HT1080 (cell line): ENCODE results near the gene NUTM2G. TPM values are rescaled to one million over a fixed set of nuclear protein-coding genes. Genes with fewer than 3 reads are reported as not detected.
"Not testable (repeated sequence)": the region's sequence is repeated elsewhere in the genome, so short reads cannot be mapped to it uniquely, and the experiment has no call there.

ENCODE experiments used
- DNase-seq: peaks from one replicate; pipeline ENCODE4 v3.0.0-alpha.2; 2015; ENCODE audit warnings: low read depth
- polyA plus RNA-seq, 2 experiments: library from polyadenylated mRNA; depleted of rRNA; stranded (reverse); fragments of >200 nt; gene quantifications; 2 replicates each; pipeline ENCODE4 v1.2.3, GENCODE V29; 2015
- total RNA-seq: library from RNA; depleted of rRNA; stranded (reverse); fragments of >200 nt; shearing (Covaris generic); gene quantifications from 2 replicates; pipeline ENCODE4 v1.2.3, GENCODE V29; 2014; rRNA removed

Gene NUTM2G, protein sequence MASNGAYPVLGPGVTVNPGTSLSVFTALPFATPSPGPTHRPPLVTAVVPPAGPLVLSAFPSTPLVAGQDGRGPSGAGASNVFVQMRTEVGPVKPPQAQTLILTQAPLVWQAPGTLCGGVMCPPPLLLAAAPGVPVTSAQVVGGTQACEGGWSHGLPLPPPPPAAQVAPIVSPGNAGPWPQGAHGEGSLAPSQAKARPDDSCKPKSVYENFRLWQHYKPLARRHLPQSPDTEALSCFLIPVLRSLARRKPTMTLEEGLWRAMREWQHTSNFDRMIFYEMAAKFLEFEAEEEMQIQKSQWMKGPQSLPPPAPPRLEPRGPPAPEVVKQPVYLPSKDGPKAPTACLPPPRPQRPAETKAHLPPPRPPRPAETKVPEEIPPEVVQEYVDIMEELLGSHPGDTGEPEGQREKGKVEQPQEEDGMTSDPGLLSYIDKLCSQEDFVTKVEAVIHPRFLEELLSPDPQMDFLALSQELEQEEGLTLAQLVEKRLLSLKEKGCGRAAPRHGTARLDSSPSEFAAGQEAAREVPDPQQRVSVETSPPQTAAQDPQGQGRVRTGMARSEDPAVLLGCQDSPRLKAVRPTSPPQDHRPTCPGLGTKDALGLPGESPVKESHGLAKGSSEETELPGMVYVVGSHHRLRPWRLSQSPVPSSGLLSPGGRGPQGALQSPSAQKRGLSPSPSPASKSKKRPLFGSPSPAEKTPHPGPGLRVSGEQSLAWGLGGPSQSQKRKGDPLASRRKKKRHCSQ
- total RNA-seq, result not detected in 2 replicates
- polyA plus RNA-seq (2015; cell fraction: cytosol; rRNA removed), result not detected in 2 replicates
- polyA plus RNA-seq (2015; cell fraction: nucleus; rRNA removed), result not detected in 2 replicates

DNA sequence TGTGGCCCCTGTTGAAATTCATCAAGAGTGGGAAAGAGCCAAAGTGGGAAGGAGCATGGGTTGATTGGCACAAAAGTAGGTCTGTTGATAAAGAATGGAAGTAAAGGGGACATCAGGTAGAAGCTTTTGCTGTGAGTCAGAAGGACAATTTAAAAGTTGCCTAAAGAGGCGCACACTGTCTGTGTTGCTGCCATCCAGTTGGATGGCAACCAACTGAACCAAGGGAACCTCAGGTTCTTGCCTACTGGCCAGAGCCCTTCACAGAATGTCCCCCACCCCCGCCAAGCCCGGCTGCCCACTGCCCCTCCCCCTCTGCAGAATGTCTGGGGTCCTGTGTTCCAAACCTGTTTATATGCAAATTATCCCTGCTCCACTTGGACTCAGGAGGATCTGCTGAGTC, at the start of gene NUTM2G:
NUTM2G (plus strand) TSS at position 301 of the 400 bp plus-strand sequence. CDS start 182 bp downstream, outside the sequence.
- not testable (repeated sequence) for DNase-seq

DNA sequence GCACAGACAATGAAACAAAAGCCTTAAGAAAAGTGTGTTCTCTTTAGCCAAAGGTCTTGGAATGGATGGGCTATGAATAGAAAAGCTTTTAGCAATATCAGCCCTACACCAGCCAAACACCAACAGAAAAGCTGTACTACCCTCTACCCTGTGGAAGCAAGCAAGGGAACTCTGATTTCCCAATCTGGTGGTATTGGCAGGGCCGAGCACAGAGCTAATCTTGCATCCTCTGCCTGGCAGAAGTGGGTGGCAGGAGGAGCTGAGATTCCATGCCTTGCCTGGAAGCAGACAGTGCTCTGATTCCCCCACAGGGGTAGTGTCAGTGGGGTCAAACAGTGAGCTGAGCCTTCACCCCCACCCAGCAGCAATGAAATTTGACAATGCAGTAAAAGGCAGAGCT, 44.7 kb upstream of the NUTM2G start:
- no peak for DNase-seq

DNA sequence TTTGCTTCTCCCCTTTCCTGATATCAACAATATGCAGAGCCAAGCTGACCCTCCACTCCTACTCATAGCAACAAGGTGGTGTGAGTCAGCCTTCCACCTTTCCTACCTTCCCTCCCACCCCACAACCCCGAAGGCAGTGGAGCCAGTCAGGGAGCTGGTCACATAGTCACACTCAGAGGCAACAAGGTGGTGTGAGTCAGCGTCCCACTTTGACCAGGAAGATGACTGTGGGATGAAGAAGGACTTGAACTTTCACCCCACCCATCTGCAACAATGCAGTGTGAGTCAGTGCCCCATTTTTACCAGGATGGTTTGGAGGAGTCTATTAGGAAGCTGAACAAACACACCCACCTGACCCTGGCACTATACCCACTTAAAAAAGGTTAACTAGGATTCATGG, 44.2 kb upstream of the NUTM2G start:
- DNase-seq, result peak; percentile 93

DNA sequence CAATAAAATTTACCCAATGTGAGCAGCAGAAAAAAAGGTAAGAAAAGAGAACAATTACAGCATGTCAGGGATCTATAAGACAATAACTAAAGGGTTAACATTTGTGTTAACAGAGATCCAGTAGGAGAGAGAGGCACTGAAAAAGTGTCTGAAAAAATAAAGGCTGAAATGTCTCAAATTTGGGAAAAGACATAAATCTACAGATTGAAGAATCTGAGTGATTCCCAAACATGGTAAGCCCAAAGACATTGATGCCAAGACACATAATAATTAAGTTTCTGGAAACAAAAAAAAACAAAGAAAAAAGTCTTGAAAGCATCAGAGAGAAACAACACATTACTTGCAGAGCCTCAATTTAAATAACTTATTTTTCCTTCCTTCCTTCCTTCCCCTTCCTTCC, 43.2 kb upstream of the NUTM2G start:
- DNase-seq, result no peak

DNA sequence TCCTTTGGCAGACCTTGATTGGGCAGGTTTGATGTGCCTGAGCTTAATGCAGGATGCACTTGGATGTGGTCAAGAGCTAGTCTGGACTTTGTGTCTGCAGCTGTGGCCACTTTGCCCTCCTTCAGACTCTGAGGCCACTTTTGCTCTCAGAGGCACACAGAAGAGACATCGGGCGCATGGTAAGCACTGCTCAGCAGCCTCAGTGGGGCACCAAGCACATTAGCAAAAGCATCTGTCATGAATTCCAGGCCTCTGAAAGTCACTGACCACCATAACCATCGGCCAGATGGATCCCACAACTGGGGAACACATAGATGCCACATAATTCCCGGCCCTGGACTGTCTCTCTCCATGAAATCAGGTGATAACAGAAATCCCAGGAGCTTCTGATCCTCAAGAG, 40.1 kb upstream of the NUTM2G start:
- no peak for DNase-seq

DNA sequence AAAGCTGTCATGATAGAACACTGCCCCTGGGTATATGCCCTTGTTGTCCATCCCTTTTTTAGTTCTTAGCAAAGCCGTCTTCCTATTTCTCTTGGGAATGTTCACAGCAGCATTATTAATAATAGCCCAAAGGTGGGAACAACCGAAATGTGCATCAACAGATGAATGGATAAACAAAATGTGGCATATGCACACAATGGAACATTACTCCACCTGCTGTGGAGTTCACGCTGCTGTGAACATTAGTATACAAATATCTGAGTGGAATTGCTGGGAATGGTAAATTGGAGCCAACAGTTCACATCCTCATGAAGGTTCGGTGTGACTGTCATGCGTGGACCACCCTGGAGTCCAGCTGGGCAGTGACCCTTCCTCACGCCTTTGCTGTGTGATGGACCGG, 36.5 kb upstream of the NUTM2G start:
- no peak for DNase-seq

DNA sequence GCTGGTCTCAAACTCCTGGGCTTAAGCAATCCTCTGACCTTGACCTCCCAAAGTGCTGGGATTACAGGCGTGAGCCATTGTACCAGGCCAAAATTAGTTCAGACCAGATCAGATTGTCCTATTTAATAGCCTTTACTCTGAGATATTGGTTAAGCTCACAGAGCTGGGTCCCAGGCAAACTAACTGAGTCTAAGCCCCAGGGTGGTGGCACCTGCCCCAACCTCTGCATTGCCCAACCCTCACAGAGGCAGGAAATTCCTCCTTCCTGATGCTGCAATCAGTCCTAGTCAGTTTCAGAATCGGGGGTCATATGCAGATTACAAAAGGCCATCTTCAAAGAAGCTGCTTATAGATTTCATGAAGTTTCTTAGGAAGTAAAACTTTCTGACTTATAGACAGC, 28.6 kb upstream of the NUTM2G start:
- not testable (repeated sequence) for DNase-seq

DNA sequence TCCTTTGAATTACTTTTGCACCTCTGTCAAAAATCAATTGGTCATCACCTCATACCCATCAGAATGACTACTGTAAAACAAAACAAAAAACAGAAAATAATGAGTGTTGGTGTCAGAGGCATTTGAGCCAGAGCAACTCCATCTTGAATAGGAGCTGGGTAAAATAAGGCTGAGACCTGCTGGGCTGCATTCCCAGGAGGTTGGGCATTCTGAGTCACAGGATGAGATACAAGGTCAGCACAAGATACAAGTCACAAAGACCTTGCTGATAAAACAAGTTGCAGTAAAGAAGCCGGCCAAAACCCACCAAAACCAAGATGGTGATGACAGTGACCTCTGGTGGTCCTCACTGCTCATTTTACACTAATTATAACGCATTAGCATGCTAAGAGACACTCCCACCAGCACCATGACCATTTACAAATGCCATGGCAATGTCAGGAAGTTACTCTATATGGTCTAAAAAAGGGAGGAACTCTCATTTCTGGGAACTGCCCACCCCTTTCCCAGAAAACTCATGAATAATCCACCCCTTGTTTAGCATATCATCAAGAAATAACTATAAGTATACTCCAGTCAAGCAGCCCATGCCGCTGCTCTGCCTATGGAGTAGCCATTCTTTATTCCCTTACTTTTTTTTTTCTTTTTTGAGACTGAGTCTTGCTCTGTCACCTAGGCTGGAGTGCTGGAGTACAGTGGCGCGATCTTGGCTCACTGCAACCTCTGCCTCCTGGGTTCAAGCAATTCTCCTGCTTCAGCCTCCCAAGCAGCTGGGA, 23.5 kb upstream of the NUTM2G start:
- not testable (repeated sequence) for DNase-seq

DNA sequence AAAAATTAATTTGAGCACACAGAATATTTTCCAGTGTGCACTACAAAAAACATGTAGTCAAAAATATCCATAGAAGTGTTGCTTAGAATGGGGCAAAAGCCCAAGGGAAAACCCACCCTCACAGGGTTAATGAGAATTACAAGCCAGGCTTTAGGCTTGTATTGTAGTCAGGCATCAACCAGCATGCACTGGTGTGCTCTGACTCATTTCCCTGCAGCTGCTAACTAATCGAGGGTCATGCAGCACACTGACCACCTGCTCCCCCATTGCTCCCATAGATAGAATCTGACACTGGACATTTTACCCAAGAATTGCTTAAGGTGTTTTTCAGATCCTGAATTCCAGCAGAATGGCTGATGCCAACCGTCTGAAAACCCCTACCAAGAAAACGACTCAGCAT, 20.2 kb upstream of the NUTM2G start:
- not testable (repeated sequence) for DNase-seq

DNA sequence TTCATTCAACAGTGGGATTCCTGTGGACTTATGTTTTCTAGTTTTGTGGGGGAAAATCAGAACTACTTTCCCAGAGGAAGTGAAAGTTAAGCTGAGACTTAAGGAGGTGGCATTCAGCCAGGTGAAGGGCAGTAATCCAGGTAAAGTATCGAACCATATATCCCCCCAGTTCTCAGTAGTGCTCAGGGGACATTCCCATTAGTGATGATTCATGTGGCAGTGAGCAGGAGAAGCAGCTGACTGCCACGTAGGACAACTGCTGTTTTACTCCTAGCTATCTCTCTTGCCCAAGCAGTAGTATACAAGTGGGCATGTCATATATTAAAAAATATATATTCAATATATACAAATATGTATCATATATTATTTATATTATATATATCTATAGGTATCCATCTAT, 13.1 kb upstream of the NUTM2G start:
- not testable (repeated sequence) for DNase-seq

DNA sequence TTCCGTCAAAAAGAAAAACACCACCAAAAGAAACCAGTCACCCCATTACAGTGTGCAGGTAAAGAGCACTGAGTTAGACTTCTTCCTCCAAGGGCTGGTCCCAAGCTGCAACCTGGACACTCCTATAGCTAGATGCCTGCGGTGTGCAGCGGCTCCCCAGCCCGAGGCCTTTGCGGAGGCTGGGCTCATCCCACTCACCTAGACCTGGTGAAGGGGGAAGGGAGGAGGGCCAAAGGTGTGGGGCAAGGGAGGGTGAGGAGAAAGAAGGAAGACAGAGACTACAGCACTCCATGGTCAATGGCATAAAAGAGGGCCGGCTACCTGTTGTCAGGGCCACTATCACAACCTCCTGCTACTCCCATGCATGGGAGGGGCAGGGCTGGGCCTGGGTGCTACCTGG, 12.1 kb upstream of the NUTM2G start:
- DNase-seq, result not testable (repeated sequence)

DNA sequence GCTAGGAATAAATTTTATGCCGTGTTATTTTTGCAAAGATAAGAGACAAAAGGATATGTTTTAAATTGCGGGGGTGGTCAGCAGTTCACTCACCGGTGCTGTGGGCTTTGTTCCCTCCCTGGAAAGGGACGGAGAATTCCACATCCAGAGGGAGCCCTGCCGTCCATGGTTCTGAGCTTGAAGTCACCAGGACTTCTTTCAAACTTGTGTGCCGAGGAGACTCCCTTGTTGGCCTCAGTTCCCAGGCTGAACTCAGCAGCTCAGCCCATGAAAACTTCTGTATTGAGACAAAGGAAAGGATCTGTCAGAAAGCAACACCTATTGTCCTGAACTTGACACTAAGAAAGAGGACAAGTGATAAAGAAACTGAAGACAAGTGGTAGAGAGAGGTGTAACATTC, 10.1 kb upstream of the NUTM2G start:
- DNase-seq, result not testable (repeated sequence)

DNA sequence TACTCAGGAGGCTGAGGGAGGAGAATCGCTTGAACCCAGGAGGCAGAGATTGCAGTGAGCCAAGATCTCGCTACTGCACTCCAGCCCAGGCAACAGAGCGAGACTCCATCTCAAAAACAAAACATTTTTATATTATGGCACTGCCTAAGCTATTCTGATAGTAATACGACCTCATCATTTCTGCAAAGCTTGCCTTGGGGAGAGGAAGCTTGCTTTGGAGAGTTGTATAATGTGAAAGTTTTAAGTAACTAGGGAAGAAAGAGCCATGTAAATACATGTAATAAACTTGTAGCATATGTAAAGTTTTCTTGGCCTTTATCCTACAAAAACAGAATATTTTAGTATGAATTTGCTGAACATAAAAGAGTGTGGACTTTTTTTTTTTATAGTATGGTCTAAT, 7.8 kb upstream of the NUTM2G start:
- not testable (repeated sequence) for DNase-seq

DNA sequence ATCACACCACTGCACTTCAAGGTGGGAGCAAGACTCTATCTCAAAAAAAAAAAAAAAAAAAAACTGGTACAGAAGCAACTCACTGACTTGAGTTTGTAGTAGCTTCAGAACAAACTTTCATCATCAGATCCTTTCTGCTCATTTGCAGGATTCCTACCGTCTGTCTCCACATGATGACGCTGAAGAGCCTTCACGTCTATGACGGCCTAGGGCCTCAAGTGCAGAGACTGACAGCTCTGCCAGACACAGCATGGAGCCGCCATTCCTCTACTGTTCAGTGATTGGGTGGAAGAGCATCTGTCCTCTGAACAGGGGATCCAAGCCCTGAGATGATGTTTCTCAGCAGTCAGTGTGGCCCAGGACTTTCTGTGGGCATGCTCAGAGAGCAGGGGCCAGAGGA, 3.1 kb upstream of the NUTM2G start:
- not testable (repeated sequence) for DNase-seq

DNA sequence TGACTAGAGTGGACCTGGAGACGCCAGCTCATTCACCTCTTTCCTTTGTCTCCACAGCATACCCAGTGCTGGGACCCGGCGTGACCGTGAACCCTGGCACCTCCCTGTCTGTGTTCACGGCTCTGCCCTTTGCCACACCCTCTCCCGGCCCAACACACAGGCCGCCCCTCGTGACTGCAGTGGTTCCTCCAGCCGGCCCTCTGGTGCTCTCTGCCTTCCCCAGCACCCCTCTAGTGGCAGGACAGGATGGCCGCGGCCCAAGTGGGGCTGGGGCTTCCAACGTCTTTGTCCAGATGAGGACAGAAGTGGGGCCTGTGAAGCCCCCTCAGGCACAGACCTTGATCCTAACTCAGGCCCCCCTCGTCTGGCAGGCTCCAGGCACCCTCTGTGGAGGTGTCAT, 3.0 kb downstream of the NUTM2G start:
- not testable (repeated sequence) for DNase-seq

DNA sequence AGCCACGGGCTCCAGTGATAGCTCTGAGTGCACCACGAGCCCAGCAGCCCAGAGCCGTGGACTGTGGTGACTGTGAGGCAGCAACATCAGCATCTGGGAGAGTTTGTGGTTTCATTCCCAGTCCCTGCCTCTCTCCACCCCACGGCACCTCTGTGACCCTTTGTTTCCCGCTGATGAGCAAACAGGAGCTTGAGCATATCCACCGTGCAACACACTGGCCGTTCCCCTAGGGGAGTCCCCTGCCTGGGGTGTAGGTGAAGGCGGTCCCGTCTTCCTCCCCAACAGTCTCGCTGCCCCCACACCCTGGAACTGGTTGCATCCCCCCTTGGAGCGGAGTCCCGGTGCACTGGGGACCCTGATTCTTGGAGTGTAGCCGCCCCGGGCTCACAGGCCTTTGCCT, 5.5 kb downstream of the NUTM2G start:
- not testable (repeated sequence) for DNase-seq

DNA sequence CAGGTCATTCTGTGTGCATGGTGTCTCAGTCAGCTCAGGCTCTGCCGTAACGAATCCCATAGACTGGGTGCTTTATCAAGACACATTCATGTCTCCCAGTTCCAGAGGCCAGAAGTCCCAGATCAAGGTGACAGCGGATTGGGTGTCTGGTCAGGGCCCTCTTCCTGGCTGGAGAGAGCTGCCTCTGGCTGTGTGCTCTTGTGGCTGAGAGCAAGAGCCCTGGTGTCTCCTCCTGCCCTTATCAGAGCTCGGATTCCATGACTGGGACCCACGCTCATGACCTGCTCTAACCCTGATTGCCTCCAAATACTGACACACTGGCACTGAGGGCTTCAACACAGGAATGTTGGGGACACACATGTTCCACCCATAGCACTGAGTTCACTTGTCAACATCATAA, 6.1 kb downstream of the NUTM2G start:
- DNase-seq, result not testable (repeated sequence)

DNA sequence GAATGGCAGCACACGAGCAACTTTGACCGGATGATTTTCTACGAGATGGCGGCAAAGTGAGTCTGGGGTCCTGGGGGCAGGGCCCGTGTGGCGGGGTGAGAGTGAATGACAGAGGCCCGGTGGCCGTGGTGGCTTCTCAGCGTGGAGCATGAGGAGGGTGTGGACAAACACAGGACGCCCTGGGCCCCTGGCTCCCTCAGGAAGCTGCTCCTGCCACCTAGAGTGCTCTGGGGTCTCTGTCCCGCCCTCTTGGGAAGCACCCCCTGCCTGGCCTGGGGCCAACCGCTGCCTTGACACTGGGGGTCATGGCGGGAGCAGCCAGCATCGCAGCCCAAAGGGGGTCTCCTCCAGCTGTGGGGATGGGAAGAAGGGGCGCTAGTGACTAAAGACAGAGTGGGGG, 6.8 kb downstream of the NUTM2G start:
- not testable (repeated sequence) for DNase-seq

DNA sequence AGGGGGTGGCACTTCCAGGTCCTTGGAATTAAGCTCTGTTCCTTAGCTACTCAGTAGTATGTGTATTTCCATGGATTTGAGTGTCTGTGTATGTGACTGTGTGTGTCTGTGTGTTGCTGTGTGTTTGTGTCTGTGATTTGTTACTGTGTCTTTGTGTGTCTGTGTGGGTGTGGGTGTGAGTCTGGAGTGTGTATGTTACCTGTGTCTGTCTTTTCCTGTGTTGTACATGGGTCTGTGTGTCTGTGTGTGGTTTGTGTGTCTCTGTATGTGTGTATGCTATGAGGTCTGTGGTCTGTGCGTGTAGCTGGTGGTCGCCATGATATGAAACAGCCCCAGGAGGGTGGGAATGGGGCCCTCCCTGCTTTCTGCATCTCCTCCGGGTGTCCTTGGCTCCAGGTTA, 8.8 kb downstream of the NUTM2G start:
- DNase-seq, result not testable (repeated sequence)

DNA sequence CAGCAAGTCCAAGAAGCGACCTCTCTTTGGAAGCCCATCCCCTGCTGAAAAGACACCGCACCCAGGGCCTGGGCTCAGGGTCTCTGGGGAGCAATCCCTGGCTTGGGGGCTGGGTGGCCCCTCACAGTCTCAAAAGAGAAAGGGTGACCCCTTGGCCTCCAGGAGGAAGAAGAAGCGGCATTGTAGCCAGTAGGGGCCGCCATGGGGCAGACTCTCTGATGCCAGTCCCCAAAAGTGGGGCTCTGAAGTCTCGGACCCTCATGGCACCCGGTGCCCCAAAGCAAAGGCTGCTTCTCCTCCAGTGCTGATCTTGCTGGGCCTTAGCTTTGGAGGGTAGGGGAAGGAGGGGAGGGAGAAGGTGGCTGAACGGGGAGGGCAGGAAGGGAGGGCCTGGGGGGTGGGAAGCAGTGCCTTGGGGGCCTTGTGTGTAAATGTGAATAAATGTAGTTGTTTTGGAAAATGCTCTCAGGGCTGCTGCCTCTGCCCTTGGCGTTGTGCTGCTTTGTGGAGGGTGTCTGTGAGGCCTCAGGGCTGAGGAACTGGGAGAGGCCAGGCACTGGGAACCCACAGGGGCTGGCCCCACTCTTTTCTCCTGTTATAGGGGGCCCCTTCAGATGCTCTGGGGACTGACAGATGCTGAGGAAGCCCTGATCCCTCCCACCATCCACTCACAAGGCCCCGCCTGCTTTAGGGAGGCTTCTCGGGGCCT, 10.5 kb downstream of the NUTM2G start:
- not testable (repeated sequence) for DNase-seq

DNA sequence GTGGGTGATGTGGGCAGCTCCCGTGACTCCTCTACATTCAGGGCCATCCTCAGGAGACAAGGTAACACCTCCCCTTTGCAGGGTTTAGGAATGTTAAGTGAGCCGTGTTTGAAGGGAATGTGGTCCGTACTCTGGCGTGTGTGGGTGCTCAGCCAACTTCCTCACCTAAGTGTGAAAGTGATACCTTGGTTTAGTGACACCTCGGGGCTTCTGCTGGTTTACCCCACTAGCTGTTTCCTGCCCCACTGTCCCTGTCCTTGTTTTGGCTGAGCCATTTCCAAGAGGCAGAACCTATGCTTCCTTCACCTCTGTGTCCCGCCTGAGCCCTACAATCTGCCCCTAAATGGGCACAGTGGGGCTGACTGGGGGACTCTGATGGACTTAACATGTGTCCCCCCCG, 12.3 kb downstream of the NUTM2G start:
- not testable (repeated sequence) for DNase-seq
